Ascending aorta (tissue), 2 donors: ENCODE data around the gene SLC2A13. TPM values are rescaled to one million over a fixed set of nuclear protein-coding genes. Genes with fewer than 3 reads are reported as not detected.

Source experiments
- DNase-seq, 2 donors: peaks; one replicate each; pipeline ENCODE4 v3.0.0-alpha.2; 2019; ENCODE audit warnings: low spot score in 2 of 2
- H3K27ac ChIP-seq, 2 donors: fragments of 200-600 bp; sonication (generic); one replicate each; pipeline ENCODE4 v1.5.1; 2016 to 2017; ENCODE audit warnings: mild to moderate bottlenecking in 1 of 2
- H3K27me3 ChIP-seq: fragments of 200-600 bp; sonication (generic); one replicate; pipeline ENCODE4 v1.5.1; 2017
- H3K36me3 ChIP-seq, 2 donors: fragments of 200-600 bp; sonication (generic); one replicate each; pipeline ENCODE4 v1.5.1; 2016
- H3K4me1 ChIP-seq, 2 donors: fragments of 200-600 bp; sonication (generic); one replicate each; pipeline ENCODE4 v1.5.1; 2016 to 2017; ENCODE audit warnings: mild to moderate bottlenecking in 1 of 2
- H3K4me3 ChIP-seq, 2 donors: fragments of 200-600 bp; sonication (generic); one replicate each; pipeline ENCODE4 v1.5.1; 2016 to 2017; ENCODE audit warnings: mild to moderate bottlenecking in 1 of 2
- H3K9me3 ChIP-seq, 2 donors: fragments of 200-600 bp; sonication (generic); one replicate each; pipeline ENCODE4 v1.5.1; 2016
- intact Hi-C: fragments of 100-400 bp; cut with DNase I; formaldehyde crosslinking; loops from one replicate; pipeline ENCODE4 v1.15.1; 2023
- total RNA-seq: library from RNA; depleted of rRNA; stranded (reverse); fragments of >200 nt; gene quantifications from one replicate; pipeline ENCODE4 v1.1.0, GENCODE V29; 2016
- TF ChIP-seq, protein P1 (sequence below), 3 experiments: fragments of 200-600 bp in 2 of 3; fragments of 450-650 bp in 1 of 3; sonication (generic) in 2 of 3; IDR thresholded peaks; one replicate each; pipeline ENCODE4 v1.5.1; 2016 to 2019; ENCODE audit warnings: antibody characterized with exemption in 3 of 3, mild to moderate bottlenecking in 1 of 3, moderate library complexity in 1 of 3

The SLC2A13 gene
- total RNA-seq, 1 donor from 2014 or later: 23.5 TPM

GRCh38 chr12:39937119-39937518 lies 168.8 kb downstream of the SLC2A13 start:
- Histone ChIP-seq H3K27me3 (no peaks in the 10 kb centered on the region), H3K4me3 (no peak overlapping the region), H3K4me1 (no peaks in the 10 kb centered on the region), H3K27ac (no peak overlapping the region), H3K36me3 (no peaks in the 10 kb centered on the region), H3K9me3 (no peaks in the 10 kb centered on the region)
- TF ChIP-seq, protein P1, sequence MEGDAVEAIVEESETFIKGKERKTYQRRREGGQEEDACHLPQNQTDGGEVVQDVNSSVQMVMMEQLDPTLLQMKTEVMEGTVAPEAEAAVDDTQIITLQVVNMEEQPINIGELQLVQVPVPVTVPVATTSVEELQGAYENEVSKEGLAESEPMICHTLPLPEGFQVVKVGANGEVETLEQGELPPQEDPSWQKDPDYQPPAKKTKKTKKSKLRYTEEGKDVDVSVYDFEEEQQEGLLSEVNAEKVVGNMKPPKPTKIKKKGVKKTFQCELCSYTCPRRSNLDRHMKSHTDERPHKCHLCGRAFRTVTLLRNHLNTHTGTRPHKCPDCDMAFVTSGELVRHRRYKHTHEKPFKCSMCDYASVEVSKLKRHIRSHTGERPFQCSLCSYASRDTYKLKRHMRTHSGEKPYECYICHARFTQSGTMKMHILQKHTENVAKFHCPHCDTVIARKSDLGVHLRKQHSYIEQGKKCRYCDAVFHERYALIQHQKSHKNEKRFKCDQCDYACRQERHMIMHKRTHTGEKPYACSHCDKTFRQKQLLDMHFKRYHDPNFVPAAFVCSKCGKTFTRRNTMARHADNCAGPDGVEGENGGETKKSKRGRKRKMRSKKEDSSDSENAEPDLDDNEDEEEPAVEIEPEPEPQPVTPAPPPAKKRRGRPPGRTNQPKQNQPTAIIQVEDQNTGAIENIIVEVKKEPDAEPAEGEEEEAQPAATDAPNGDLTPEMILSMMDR (IDR thresholded peaks at IDR 0.05): no peak
- intact Hi-C loops: no loop called here
- DNase-seq: no peak

DNA sequence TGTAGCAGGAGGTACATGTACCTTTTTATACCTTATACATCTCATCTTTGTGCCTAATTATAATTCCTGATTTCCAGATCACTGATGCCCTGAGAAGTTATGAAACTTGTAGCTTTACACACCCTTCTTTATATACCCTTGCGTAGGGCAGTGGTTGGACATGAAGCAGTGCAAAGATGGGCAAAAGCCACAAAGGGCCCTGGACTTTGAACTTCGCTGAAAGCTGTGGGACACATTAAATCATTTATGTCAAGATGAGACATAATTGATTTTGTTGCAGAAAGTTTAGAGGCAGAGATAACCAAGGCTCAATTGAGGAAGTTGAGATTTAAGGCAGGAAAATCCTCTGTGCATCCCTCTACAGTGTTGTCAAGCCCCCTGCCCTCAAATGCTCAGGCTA lies 170.0 kb downstream of the SLC2A13 start:
- TF ChIP-seq, protein P1 (IDR thresholded peaks at IDR 0.05): no peak
- H3K27ac ChIP-seq: no peak overlapping the region
- no peak for DNase-seq
- H3K4me3 ChIP-seq: no peak overlapping the region
- H3K36me3 ChIP-seq: no peaks in the 10 kb centered on the region
- intact Hi-C loops: no loop called here
- no peaks in the 10 kb centered on the region for H3K27me3 ChIP-seq
- no peaks in the 10 kb centered on the region for H3K4me1 ChIP-seq
- no peaks in the 10 kb centered on the region for H3K9me3 ChIP-seq

DNA sequence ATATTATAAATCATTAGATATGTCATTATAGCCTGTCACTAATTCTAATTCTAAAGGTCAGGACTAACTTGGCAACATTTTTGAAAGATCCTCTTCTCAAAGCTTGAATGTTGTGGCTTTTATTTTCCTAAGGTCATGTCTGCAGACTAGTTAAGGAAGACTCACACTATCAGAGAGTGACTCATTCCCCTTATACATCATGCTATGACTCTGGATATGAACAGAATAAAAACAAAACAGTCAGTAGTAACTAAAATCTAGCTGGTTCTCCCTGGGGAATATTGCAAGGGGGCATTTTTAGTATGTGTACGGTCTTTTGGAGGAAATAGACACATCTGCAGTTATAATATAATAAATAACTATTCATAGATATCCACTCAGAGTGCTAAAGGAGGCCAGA lies 170.6 kb downstream of the SLC2A13 start:
- Histone ChIP-seq H3K4me3 (no peak overlapping the region), H3K27ac (no peak overlapping the region), H3K27me3 (no peaks in the 10 kb centered on the region), H3K9me3 (no peaks in the 10 kb centered on the region), H3K4me1 (no peaks in the 10 kb centered on the region), H3K36me3 (no peaks in the 10 kb centered on the region)
- intact Hi-C loops: no loop called here
- DNase-seq: no peak
- TF ChIP-seq, protein P1 (IDR thresholded peaks at IDR 0.05): no peak

GRCh38 chr12:39931857-39932256 lies 174.0 kb downstream of the SLC2A13 start:
- no peak overlapping the region for H3K27ac ChIP-seq

DNA sequence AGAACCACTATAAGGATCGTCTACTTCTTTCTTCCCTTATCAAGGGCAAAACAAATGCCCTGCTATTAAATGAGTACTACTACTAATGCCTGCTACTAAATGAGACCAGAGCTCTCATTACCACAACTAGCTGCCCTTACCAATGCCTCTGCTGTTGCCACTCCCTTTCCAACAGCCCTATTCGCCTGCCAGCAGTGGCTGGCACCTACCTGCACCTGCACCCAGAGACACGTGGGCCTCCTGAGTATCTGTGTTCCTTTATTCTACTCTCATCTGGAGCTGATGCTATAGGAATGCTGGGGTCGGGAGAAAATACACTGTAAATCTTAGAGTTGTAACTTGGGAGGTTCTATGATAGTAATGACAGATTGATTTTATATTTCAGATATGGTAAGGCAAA lies 174.7 kb downstream of the SLC2A13 start:
- Histone ChIP-seq H3K27ac (no peak overlapping the region), H3K27me3 (no peaks in the 10 kb centered on the region), H3K4me1 (no peaks in the 10 kb centered on the region), H3K36me3 (no peaks in the 10 kb centered on the region), H3K9me3 (no peaks in the 10 kb centered on the region), H3K4me3 (no peak overlapping the region)
- TF ChIP-seq, protein P1 (IDR thresholded peaks at IDR 0.05): no peak
- intact Hi-C loops: no loop called here
- no peak for DNase-seq

More at GRCh38 chr12:39931857-39932256, 174.0 kb downstream of the SLC2A13 start:
- no peaks in the 10 kb centered on the region for H3K36me3 ChIP-seq
- TF ChIP-seq, protein P1 (IDR thresholded peaks at IDR 0.05): no peak
- intact Hi-C loops: no loop called here
- DNase-seq: no peak
- H3K4me1 ChIP-seq: no peaks in the 10 kb centered on the region
- H3K27me3 ChIP-seq: no peaks in the 10 kb centered on the region
- H3K9me3 ChIP-seq: no peaks in the 10 kb centered on the region
- H3K4me3 ChIP-seq: no peak overlapping the region

GRCh38 chr12:39930101-39930500 lies 175.8 kb downstream of the SLC2A13 start:
- Histone ChIP-seq H3K4me3 (no peak overlapping the region), H3K9me3 (no peaks in the 10 kb centered on the region), H3K4me1 (no peaks in the 10 kb centered on the region), H3K27me3 (no peaks in the 10 kb centered on the region), H3K36me3 (no peaks in the 10 kb centered on the region), H3K27ac (no peak overlapping the region)
- TF ChIP-seq, protein P1 (IDR thresholded peaks at IDR 0.05): no peak
- intact Hi-C loops: no loop called here
- no peak for DNase-seq
